Gastroesophageal sphincter (tissue), 4 donors: ENCODE data around the gene DPEP2NB. TPM values are rescaled to one million over a fixed set of nuclear protein-coding genes. Genes with fewer than 3 reads are reported as not detected.

ENCODE experiments used
- ATAC-seq: fragments of 150-250 bp; one replicate; pipeline ENCODE4 v1.9.1; 2016; ENCODE audit warnings: mild to moderate bottlenecking, moderate library complexity
- H3K27ac ChIP-seq, 4 donors: fragments of 200-600 bp; sonication (generic) in 3 of 4; 1 replicate in 3 of 4; 2 replicates in 1 of 4; pipeline ENCODE4 v1.5.1; 2016 to 2019
- H3K27me3 ChIP-seq: fragments of 200-600 bp; sonication (generic); one replicate; pipeline ENCODE4 v1.5.1; 2019
- H3K36me3 ChIP-seq, 2 donors: fragments of 200-600 bp; sonication (generic); one replicate each; pipeline ENCODE4 v1.5.1; 2019; ENCODE audit warnings: control low read depth in 1 of 2
- H3K4me1 ChIP-seq, 3 donors: fragments of 200-600 bp; sonication (generic); 1 replicate in 2 of 3; 2 replicates in 1 of 3; pipeline ENCODE4 v1.5.1; 2016 to 2019; ENCODE audit warnings: control low read depth in 2 of 3
- H3K4me3 ChIP-seq, 2 donors: fragments of 200-600 bp; sonication (generic); one replicate each; pipeline ENCODE4 v1.5.1; 2019; ENCODE audit warnings: mild to moderate bottlenecking in 1 of 2, moderate library complexity in 1 of 2
- H3K9me3 ChIP-seq, 3 donors: fragments of 200-600 bp; sonication (generic); one replicate each; pipeline ENCODE4 v1.5.1; 2017 to 2019; ENCODE audit warnings: control low read depth in 2 of 3
- CTCF ChIP-seq, 4 experiments: fragments of 200-600 bp in 2 of 4; fragments of 450-650 bp in 2 of 4; sonication (generic) in 1 of 4; IDR thresholded peaks; one replicate each; pipeline ENCODE4 v1.5.1; 2017 to 2019; ENCODE audit warnings: antibody characterized with exemption in 4 of 4, mild to moderate bottlenecking in 2 of 4, moderate library complexity in 2 of 4
- EP300 ChIP-seq: sonication (generic); formaldehyde crosslinking; IDR thresholded peaks from one replicate; pipeline ENCODE4 v1.6.1; 2017; ENCODE audit warnings: antibody characterized with exemption, mild to moderate bottlenecking
- POLR2A ChIP-seq, 2 donors: fragments of 450-650 bp; IDR thresholded peaks; one replicate each; pipeline ENCODE4 v1.6.1; 2017; ENCODE audit warnings: antibody characterized with exemption in 2 of 2, mild to moderate bottlenecking in 2 of 2, moderate library complexity in 1 of 2
- POLR2AphosphoS5 ChIP-seq: sonication (generic); formaldehyde crosslinking; IDR thresholded peaks from one replicate; pipeline ENCODE4 v1.6.1; 2017; ENCODE audit warnings: antibody characterized with exemption
- WGBS, 2 donors: methylation state at CpG; one replicate each; pipeline ENCODE4 v1.1.5; 2018; ENCODE audit warnings: low coverage in 1 of 2; 5-methylcytosine and 5-hydroxymethylcytosine counted together
- total RNA-seq, 4 donors: library from RNA; depleted of rRNA; stranded (reverse); fragments of >200 nt; gene quantifications; one replicate each; pipeline ENCODE4 v1.1.0, GENCODE V29; 2016

The DPEP2NB gene
- total RNA-seq, 4 donors from 2014 or later: not detected

- H3K27ac ChIP-seq: no peak overlapping the region
- no peak for ATAC-seq
- no peaks in the 10 kb centered on the region for H3K27me3 ChIP-seq
- H3K9me3 ChIP-seq: no peaks in the 10 kb centered on the region
- no peak overlapping the region for H3K4me3 ChIP-seq
- peaks cover 0 to 87% of the 10 kb centered on the region in 2 donors for H3K36me3 ChIP-seq
- 72 to 100% methylated on average over 3 of the region's 3 CpGs for WGBS, 2 donors
- TF ChIP-seq EP300: no peak
- no peak for TF ChIP-seq POLR2A (IDR thresholded peaks at IDR 0.05)
- TF ChIP-seq CTCF (IDR thresholded peaks at IDR 0.05): no peak
- TF ChIP-seq POLR2AphosphoS5: no peak
- H3K4me1 ChIP-seq: no peaks in the 10 kb centered on the region
Measured at GRCh38 chr16:68055395-68055794, 39.7 kb upstream of the DPEP2NB start.

DNA sequence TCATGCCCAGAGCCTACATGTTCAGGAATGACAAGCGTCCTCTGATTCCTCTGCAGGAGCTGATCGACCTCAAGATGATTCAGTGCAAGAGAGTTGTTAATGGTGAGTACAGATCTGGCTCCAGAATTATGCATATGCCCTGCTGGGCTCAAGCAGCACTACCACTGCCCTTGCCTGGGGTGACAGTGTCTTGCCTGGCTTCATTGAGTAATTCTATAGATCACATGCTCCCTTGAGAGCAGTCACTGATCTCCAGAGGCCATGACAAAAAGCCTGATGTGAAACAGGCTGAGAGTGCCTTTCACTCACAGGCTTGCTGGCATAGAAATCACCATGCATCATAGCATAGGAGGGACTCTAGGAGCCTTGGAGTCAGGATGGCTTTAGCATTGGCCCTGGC lies 33.7 kb upstream of the DPEP2NB start:
- Histone ChIP-seq H3K36me3 (peaks cover 0 to 66% of the 10 kb centered on the region in 2 donors), H3K27ac (no peak overlapping the region), H3K9me3 (no peaks in the 10 kb centered on the region), H3K4me1 (no peaks in the 10 kb centered on the region), H3K4me3 (no peak overlapping the region), H3K27me3 (no peaks in the 10 kb centered on the region)
- TF ChIP-seq POLR2AphosphoS5 (no peak), EP300 (no peak), CTCF (IDR thresholded peaks at IDR 0.05) (no peak), POLR2A (IDR thresholded peaks at IDR 0.05) (no peak)
- 100% methylated on average over 1 of the region's 2 CpGs; no CpG with 5 or more reads in 1 of the 2 donors for WGBS, 2 donors
- ATAC-seq: no peak

DNA sequence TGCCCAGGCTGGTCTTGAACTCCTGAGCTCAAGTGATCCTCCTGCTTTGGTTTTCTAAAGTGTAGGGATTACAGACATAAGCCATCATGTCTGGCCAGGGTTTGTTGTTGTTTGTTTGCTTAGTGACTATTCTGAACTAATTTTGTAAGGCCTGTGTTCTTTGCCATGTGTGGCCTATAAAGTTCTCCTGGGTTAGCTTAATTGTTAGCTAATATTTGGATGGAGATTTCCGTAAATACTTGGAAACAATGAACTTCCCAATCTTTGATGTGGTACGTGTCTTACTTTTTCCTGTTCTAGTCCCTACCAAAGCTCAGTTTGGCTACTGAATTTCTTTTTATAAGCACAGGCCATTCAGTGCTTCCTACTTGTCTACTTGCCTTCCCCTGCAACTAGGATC lies 32.3 kb upstream of the DPEP2NB start:
- Histone ChIP-seq H3K4me1 (no peaks in the 10 kb centered on the region), H3K27me3 (no peaks in the 10 kb centered on the region), H3K4me3 (no peak overlapping the region), H3K9me3 (no peaks in the 10 kb centered on the region), H3K36me3 (peaks cover 0 to 57% of the 10 kb centered on the region in 2 donors), H3K27ac (no peak overlapping the region)
- WGBS, 2 donors: 77 to 100% methylated on average over 1 to 2 of the region's 2 CpGs
- no peak for ATAC-seq
- TF ChIP-seq POLR2AphosphoS5 (no peak), EP300 (no peak), POLR2A (IDR thresholded peaks at IDR 0.05) (no peak), CTCF (IDR thresholded peaks at IDR 0.05) (no peak)

GRCh38 chr16:68046106-68046505 lies 30.4 kb upstream of the DPEP2NB start:
- Histone ChIP-seq H3K27ac (no peak overlapping the region), H3K9me3 (no peaks in the 10 kb centered on the region), H3K27me3 (no peaks in the 10 kb centered on the region), H3K4me1 (no peaks in the 10 kb centered on the region), H3K4me3 (no peak overlapping the region), H3K36me3 (peaks cover 0 to 38% of the 10 kb centered on the region in 2 donors)
- ATAC-seq: no peak
- 83% methylated on average over 7 of the region's 7 CpGs; no CpG with 5 or more reads in 1 of the 2 donors for WGBS, 2 donors
- TF ChIP-seq EP300 (no peak), POLR2AphosphoS5 (no peak), POLR2A (IDR thresholded peaks at IDR 0.05) (no peak), CTCF (IDR thresholded peaks at IDR 0.05) (no peak)

GRCh38 chr16:68041783-68042182 lies 26.1 kb upstream of the DPEP2NB start:
- Histone ChIP-seq H3K9me3 (no peaks in the 10 kb centered on the region), H3K27me3 (no peaks in the 10 kb centered on the region), H3K4me3 (no peak overlapping the region), H3K4me1 (peaks cover 0 to 8% (median 0%) of the 10 kb centered on the region in 3 donors), H3K27ac (no peak overlapping the region), H3K36me3 (peaks cover 0 to 29% of the 10 kb centered on the region in 2 donors)
- no peak for ATAC-seq
- 75 to 87% methylated on average over 2 of the region's 2 CpGs for WGBS, 2 donors
- no peak for TF ChIP-seq POLR2AphosphoS5
- TF ChIP-seq CTCF (IDR thresholded peaks at IDR 0.05): no peak
- no peak for TF ChIP-seq POLR2A (IDR thresholded peaks at IDR 0.05)
- TF ChIP-seq EP300: no peak
